Adrenal gland (tissue), 12 donors: ENCODE results near the gene HMGCLL1. TPM values are rescaled to one million over a fixed set of nuclear protein-coding genes. Genes with fewer than 3 reads are reported as not detected.

Experiments
- DNase-seq, 7 donors: peaks; one replicate each; pipeline ENCODE4 v3.0.0-alpha.2; 2019 to 2020
- H3K27ac ChIP-seq, 5 donors: fragments of 200-600 bp; sonication (generic) in 4 of 5; 1 replicate in 3 of 5; 2 replicates in 2 of 5; pipeline versions ENCODE4 v1.5.1 to v1.8.0; 2016 to 2020; ENCODE audit warnings: mild to moderate bottlenecking in 1 of 5
- H3K27me3 ChIP-seq: fragments of 200-600 bp; 2 replicates; pipeline ENCODE4 v1.8.0; 2021
- H3K36me3 ChIP-seq, 2 donors: fragments of 200-600 bp; replicated peaks in 1 of 2; 1 replicate in 1 of 2; 2 replicates in 1 of 2; pipeline versions ENCODE4 v1.5.1 to v1.8.0; 2018 to 2022
- H3K4me1 ChIP-seq, 2 donors: fragments of 200-600 bp; replicated peaks in 1 of 2; 1 replicate in 1 of 2; 2 replicates in 1 of 2; pipeline versions ENCODE4 v1.5.1 to v1.8.0; 2018 to 2021
- H3K4me3 ChIP-seq, 4 donors: fragments of 200-600 bp; sonication (generic) in 3 of 4; one replicate each; pipeline ENCODE4 v1.5.1; 2016 to 2018
- H3K9me3 ChIP-seq, 3 donors: fragments of 200-600 bp; sonication (generic) in 1 of 3; replicated peaks in 1 of 3; 1 replicate in 2 of 3; 2 replicates in 1 of 3; pipeline versions ENCODE4 v1.5.1 to v1.8.0; 2016 to 2021
- POLR2A ChIP-seq, 2 donors: fragments of 450-650 bp; IDR thresholded peaks; one replicate each; pipeline ENCODE4 v1.6.1; 2017; ENCODE audit warnings: antibody characterized with exemption in 2 of 2, mild to moderate bottlenecking in 2 of 2, moderate library complexity in 1 of 2
- WGBS, 4 donors: extraction: QIAGEN DNeasy Blood & Tissue Kit in 2 of 4; methylation state at CpG; one replicate each; pipeline versions ENCODE4 v1.1.5 to v1.1.7; 2013 to 2017; 5-methylcytosine and 5-hydroxymethylcytosine counted together
- intact Hi-C, 2 donors: fragments of 100-400 bp; cut with DNase I; formaldehyde crosslinking; loops; one replicate each; pipeline versions ENCODE4 v1.14.1 to v1.15.0; 2022 to 2023
- polyA plus RNA-seq, 3 donors: library from polyadenylated mRNA; stranded (reverse); fragments of 200-250 nt in 2 of 3; fragments of 350-450 nt in 1 of 3; fragmentation: Illumina TruSeq in 1 of 3; extraction: RNeasy Lipid Tissue Mini Kit (QIAGEN cat#74804) in 1 of 3; gene quantifications; one replicate each; pipeline ENCODE4 v1.2.3, GENCODE V29; 2013 to 2014
- total RNA-seq, 9 donors: library from RNA; depleted of rRNA in 4 of 9; stranded (reverse); fragments of >200 nt in 4 of 9; fragments of 120-200 nt in 1 of 9; fragmentation: NEBNext Ultra II Directional in 1 of 9; extraction: Animal tissue kit (Norgen Biotek cat#: 25700) in 1 of 9; gene quantifications; one replicate each; pipeline versions ENCODE4 v1.1.0 to v1.2.4, GENCODE V29; 2013 to 2023
- TF ChIP-seq, protein P1 (sequence below), 6 experiments: fragments of 450-650 bp in 4 of 6; fragments of 200-600 bp in 2 of 6; sonication (generic) in 1 of 6; IDR thresholded peaks; 1 replicate in 5 of 6; 2 replicates in 1 of 6; pipeline versions ENCODE4 v1.5.1 to v1.8.0; 2016 to 2021; ENCODE audit warnings: antibody characterized with exemption in 6 of 6, mild to moderate bottlenecking in 2 of 6, moderate library complexity in 1 of 6
- donor health status: healthy with polysubstance abuse.
- donor health status: Bipolar disorder and iron deficiency.
- donor health status: DM: yes; HTN: yes; CAD: no.
- donor health status: DM: no; HTN: no; CAD: no.
- donor health status: DM: no; HTN: no; CAD: no.
- donor health status: DM: yes; HTN: yes; CAD: no.

Gene HMGCLL1
- total and polyA plus RNA-seq, 12 donors = 0.26 to 5.2 (median 1.7) TPM; not detected in 1

DNA sequence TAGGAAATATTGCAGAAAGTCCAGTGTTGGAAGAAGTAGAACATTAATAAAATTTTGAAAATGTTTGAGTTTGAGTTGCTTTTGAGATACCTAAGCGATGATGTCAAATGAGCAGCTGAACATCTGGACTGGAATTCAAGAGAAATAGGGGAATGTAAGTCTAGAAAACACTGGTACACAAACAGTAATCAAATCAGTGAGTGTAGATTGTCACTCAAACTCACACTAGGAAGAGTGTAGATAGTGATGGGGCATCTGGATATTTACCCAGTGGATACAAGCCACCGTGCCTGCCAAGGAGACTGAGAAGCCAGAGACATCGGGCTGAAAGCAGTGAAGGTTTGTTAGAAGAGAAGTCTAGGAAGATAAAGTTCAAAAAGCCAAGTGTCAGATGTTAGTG lies 2.2 kb downstream of the HMGCLL1 start:
- Histone ChIP-seq H3K9me3 (peaks cover 0 to 7% (median 0%) of the 10 kb centered on the region in 3 donors), H3K4me3 (no peak overlapping the region), H3K27ac (no peak overlapping the region), H3K4me1 (no peaks in the 10 kb centered on the region), H3K36me3 (no peaks in the 10 kb centered on the region), H3K27me3 (no peaks in the 10 kb centered on the region)
- 68 to 78% (median 74%) methylated on average over 3 of the region's 3 CpGs for WGBS, 4 donors
- DNase-seq = no peak
- TF ChIP-seq, protein P1, sequence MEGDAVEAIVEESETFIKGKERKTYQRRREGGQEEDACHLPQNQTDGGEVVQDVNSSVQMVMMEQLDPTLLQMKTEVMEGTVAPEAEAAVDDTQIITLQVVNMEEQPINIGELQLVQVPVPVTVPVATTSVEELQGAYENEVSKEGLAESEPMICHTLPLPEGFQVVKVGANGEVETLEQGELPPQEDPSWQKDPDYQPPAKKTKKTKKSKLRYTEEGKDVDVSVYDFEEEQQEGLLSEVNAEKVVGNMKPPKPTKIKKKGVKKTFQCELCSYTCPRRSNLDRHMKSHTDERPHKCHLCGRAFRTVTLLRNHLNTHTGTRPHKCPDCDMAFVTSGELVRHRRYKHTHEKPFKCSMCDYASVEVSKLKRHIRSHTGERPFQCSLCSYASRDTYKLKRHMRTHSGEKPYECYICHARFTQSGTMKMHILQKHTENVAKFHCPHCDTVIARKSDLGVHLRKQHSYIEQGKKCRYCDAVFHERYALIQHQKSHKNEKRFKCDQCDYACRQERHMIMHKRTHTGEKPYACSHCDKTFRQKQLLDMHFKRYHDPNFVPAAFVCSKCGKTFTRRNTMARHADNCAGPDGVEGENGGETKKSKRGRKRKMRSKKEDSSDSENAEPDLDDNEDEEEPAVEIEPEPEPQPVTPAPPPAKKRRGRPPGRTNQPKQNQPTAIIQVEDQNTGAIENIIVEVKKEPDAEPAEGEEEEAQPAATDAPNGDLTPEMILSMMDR (IDR thresholded peaks at IDR 0.05) = no peak
- TF ChIP-seq POLR2A (IDR thresholded peaks at IDR 0.05) = no peak
- intact Hi-C loops = no loop called here

DNA sequence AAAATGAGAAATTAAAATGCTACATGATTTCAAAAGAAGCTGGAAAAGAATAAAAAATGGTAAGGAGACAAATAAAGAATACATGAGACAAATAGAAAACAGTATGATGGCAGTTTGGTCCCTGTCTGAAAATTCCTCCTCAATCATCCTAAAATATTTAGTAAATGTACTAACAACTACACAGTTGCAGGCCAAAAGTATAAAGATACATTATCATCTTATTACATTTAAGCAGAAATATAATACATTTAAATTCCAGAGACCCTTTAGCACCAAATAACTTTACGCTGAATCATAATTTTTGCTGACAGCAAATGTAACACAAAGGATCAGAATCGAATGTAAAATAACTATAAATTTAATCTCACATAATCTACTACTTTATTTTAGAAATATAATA lies 4.4 kb downstream of the HMGCLL1 start:
- DNase-seq = no peak
- intact Hi-C loops = no loop called here
- Histone ChIP-seq H3K27ac (no peak overlapping the region), H3K4me1 (no peaks in the 10 kb centered on the region), H3K27me3 (no peaks in the 10 kb centered on the region), H3K4me3 (no peak overlapping the region), H3K9me3 (peaks cover 0 to 7% (median 0%) of the 10 kb centered on the region in 3 donors), H3K36me3 (no peaks in the 10 kb centered on the region)
- WGBS, 4 donors = 80 to 87% (median 84%) methylated on average over 2 of the region's 2 CpGs
- TF ChIP-seq, protein P1 (IDR thresholded peaks at IDR 0.05) = no peak
- no peak for TF ChIP-seq POLR2A (IDR thresholded peaks at IDR 0.05)

DNA sequence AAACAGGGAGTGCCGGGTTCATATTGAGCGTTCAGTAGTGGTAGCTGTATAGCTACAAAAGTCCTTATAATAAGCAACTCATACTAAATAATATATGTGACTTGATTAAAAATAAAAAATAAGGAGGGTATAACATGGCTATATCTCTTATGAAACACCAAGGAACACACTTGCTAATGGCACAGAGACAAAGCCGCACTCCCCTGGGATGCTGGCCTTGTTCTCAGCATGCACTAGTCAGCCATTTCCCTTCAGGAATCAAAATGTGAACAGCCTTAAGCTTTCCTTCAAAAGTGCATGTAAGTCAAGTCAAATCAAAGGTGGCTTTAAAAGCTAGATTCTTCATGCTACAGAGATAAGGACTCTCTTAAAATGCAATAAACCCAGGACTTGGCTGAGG lies 9.4 kb downstream of the HMGCLL1 start:
- no peak for DNase-seq

DNA sequence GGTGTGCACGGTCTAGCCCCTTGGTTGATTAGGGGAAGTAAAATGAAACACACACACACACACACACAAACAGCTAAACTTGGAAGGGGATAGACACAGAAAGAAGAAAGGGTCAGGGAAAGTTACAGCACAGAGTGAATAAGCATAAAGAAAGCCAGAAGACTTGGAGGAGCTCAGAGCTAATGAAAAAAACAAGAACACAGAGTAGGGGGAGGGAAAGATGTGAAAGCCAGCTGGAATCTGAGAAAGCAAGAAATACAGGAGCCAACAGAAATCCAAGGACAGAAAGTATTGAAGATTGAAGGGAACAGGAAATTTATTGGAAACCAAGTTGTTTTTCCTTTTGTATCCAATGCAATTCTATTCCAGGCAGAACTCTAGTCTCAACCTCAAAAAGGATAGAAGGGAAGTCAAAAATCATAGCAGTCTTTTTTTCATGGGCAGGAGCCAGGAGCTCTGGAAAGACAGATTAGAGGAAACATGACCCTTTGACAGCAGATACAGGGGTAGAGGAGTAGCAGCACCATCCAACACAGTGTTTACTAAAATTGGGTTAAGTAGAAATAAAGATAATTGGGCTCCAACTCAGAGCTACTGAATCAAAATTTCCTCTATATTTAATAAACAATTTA lies 10.1 kb downstream of the HMGCLL1 start:
- 64 to 77% (median 67%) methylated on average over 1 of the region's 1 CpG for WGBS, 4 donors
- no peaks in the 10 kb centered on the region for H3K27me3 ChIP-seq
- H3K9me3 ChIP-seq = peaks cover 0 to 7% (median 0%) of the 10 kb centered on the region in 3 donors
- no peak for DNase-seq
- no peaks in the 10 kb centered on the region for H3K36me3 ChIP-seq
- H3K4me3 ChIP-seq = no peak overlapping the region
- intact Hi-C loops = no loop called here
- no peaks in the 10 kb centered on the region for H3K4me1 ChIP-seq
- no peak overlapping the region for H3K27ac ChIP-seq
- TF ChIP-seq, protein P1 (IDR thresholded peaks at IDR 0.05) = no peak
- TF ChIP-seq POLR2A (IDR thresholded peaks at IDR 0.05) = no peak

More for the DNA sequence above, 9.4 kb downstream of the HMGCLL1 start:
- Histone ChIP-seq H3K36me3 (no peaks in the 10 kb centered on the region), H3K4me3 (no peak overlapping the region), H3K27me3 (no peaks in the 10 kb centered on the region), H3K27ac (no peak overlapping the region), H3K4me1 (no peaks in the 10 kb centered on the region), H3K9me3 (peaks cover 0 to 7% (median 0%) of the 10 kb centered on the region in 3 donors)
- 80 to 95% (median 88%) methylated on average over 3 of the region's 3 CpGs for WGBS, 4 donors
- intact Hi-C loops = no loop called here
- TF ChIP-seq, protein P1 (IDR thresholded peaks at IDR 0.05) = no peak
- no peak for TF ChIP-seq POLR2A (IDR thresholded peaks at IDR 0.05)
